GM19238 (cell line): Measurements from ENCODE around the gene RUNX1.
"Not testable (repeated sequence)": the region's sequence is repeated elsewhere in the genome, so short reads cannot be mapped to it uniquely, and the experiment has no call there.

Source experiments
- DNase-seq: peaks from one replicate; pipeline ENCODE4 v3.0.0; 2011; ENCODE audit warnings: low spot score; ENCODE audit not compliant: insufficient read length

The RUNX1 gene

GRCh38 chr21:34973685-34974084 is 75.4 kb downstream of the RUNX1 start:
- DNase-seq: no peak

- DNase-seq: no peak
Observed at GRCh38 chr21:34971656-34972055, 77.4 kb downstream of the RUNX1 start.

GRCh38 chr21:34970566-34970965 is 78.5 kb downstream of the RUNX1 start:
- no peak for DNase-seq

- no peak for DNase-seq
Observed at GRCh38 chr21:34970167-34970500, 79.0 kb downstream of the RUNX1 start.

- DNase-seq: no peak
Observed at GRCh38 chr21:34969423-34970166, 79.5 kb downstream of the RUNX1 start.

- DNase-seq: no peak
Observed at GRCh38 chr21:34968414-34969333, 80.4 kb downstream of the RUNX1 start.

- DNase-seq: no peak
Observed at GRCh38 chr21:34967509-34968289, 81.4 kb downstream of the RUNX1 start.

- not testable (repeated sequence) for DNase-seq
Observed at GRCh38 chr21:34966881-34967280, 82.2 kb downstream of the RUNX1 start.

GRCh38 chr21:34965200-34966174 is 83.6 kb downstream of the RUNX1 start:
- no peak for DNase-seq

- DNase-seq: no peak
Observed at GRCh38 chr21:34962586-34963222, 86.4 kb downstream of the RUNX1 start.

- DNase-seq: no peak
Observed at GRCh38 chr21:34962136-34962535, 87.0 kb downstream of the RUNX1 start.

GRCh38 chr21:34960687-34961086 is 88.4 kb downstream of the RUNX1 start:
- no peak for DNase-seq

GRCh38 chr21:34959607-34960006 is 89.5 kb downstream of the RUNX1 start:
- DNase-seq: no peak

GRCh38 chr21:34958040-34958439 is 91.1 kb downstream of the RUNX1 start:
- DNase-seq: no peak

GRCh38 chr21:34956416-34957316 is 92.4 kb downstream of the RUNX1 start:
- no peak for DNase-seq

- no peak for DNase-seq
Observed at GRCh38 chr21:34953950-34954349, 95.2 kb downstream of the RUNX1 start.

- DNase-seq: no peak
Observed at GRCh38 chr21:34952701-34953100, 96.4 kb downstream of the RUNX1 start.

GRCh38 chr21:34951868-34952267 is 97.2 kb downstream of the RUNX1 start:
- not testable (repeated sequence) for DNase-seq

- no peak for DNase-seq
Observed at GRCh38 chr21:34950980-34951379, 98.1 kb downstream of the RUNX1 start.
